GM18907 (cell line): Measurements from ENCODE around the gene PPT2.
"Not testable (repeated sequence)": the region's sequence is repeated elsewhere in the genome, so short reads cannot be mapped to it uniquely, and the experiment has no call there.

Experiments
- ATAC-seq: cut with Tn5 transposase; IDR thresholded peaks from one replicate; pipeline ENCODE4 v1.9.1; 2021; ENCODE audit warnings: mild to moderate bottlenecking, moderate library complexity; ENCODE audit not compliant: unreplicated experiment

Gene PPT2

GRCh38 chr6:32203426-32204267 is 49.7 kb downstream of the PPT2 start:
- no peak for ATAC-seq

- no peak for ATAC-seq
Measured at GRCh38 chr6:32204268-32204715, 50.4 kb downstream of the PPT2 start.

- no peak for ATAC-seq
Measured at GRCh38 chr6:32208996-32209395, 55.1 kb downstream of the PPT2 start.

GRCh38 chr6:32210191-32210601 is 56.3 kb downstream of the PPT2 start:
- no peak for ATAC-seq

- not testable (repeated sequence) for ATAC-seq
Measured at GRCh38 chr6:32211432-32211831, 57.5 kb downstream of the PPT2 start.

- ATAC-seq = no peak
Measured at GRCh38 chr6:32212076-32212760, 58.3 kb downstream of the PPT2 start.
